Stomach (tissue), 9 donors: ENCODE measurements around the gene THBS1. TPM values are rescaled to one million over a fixed set of nuclear protein-coding genes. Genes with fewer than 3 reads are reported as not detected.

Experiments used
- DNase-seq, 2 donors: peaks; one replicate each; pipeline versions ENCODE4 v3.0.0 to v3.0.0-alpha.2; 2013 to 2019
- H3K27ac ChIP-seq, 5 donors: fragments of 200-600 bp in 4 of 5; sonication (generic) in 4 of 5; one replicate each; pipeline ENCODE4 v1.5.1; 2013 to 2019; ENCODE audit warnings: mild to moderate bottlenecking in 1 of 5, moderate library complexity in 1 of 5
- H3K27me3 ChIP-seq, 3 donors: fragments of 200-600 bp; sonication (generic); one replicate each; pipeline ENCODE4 v1.5.1; 2017 to 2019; ENCODE audit warnings: mixed run types in 1 of 3
- H3K36me3 ChIP-seq, 4 donors: fragments of 200-600 bp; sonication (generic); 1 replicate in 3 of 4; 2 replicates in 1 of 4; pipeline ENCODE4 v1.5.1; 2016 to 2019
- H3K4me1 ChIP-seq, 4 donors: fragments of 200-600 bp; sonication (generic); one replicate each; pipeline ENCODE4 v1.5.1; 2016 to 2019
- H3K4me3 ChIP-seq, 4 donors: fragments of 200-600 bp; sonication (generic) in 3 of 4; one replicate each; pipeline ENCODE4 v1.5.1; 2016 to 2019; ENCODE audit warnings: mild to moderate bottlenecking in 1 of 4
- H3K9me3 ChIP-seq, 4 donors: fragments of 200-600 bp; sonication (generic); one replicate each; pipeline ENCODE4 v1.5.1; 2016 to 2019
- EP300 ChIP-seq: sonication (generic); formaldehyde crosslinking; IDR thresholded peaks from one replicate; pipeline ENCODE4 v1.6.1; 2017; ENCODE audit warnings: antibody characterized with exemption
- POLR2A ChIP-seq, 4 donors: fragments of 450-650 bp; IDR thresholded peaks; one replicate each; pipeline ENCODE4 v1.6.1; 2016; ENCODE audit warnings: antibody characterized with exemption in 4 of 4, control low read depth in 2 of 4, mild to moderate bottlenecking in 1 of 4, moderate library complexity in 1 of 4
- POLR2AphosphoS5 ChIP-seq, 3 donors: sonication (generic); formaldehyde crosslinking; IDR thresholded peaks; one replicate each; pipeline ENCODE4 v1.6.1; 2016; ENCODE audit warnings: antibody characterized with exemption in 3 of 3
- WGBS, 5 donors: extraction: QIAGEN DNeasy Blood & Tissue Kit in 3 of 5; methylation state at CpG; one replicate each; pipeline versions ENCODE4 v1.1.5 to v1.1.7; 2013 to 2018; 5-methylcytosine and 5-hydroxymethylcytosine counted together
- intact Hi-C: fragments of 100-400 bp; cut with DNase I; formaldehyde crosslinking; loops from one replicate; pipeline ENCODE4 v1.15.1; 2023; ENCODE audit warnings: low total_unique reads
- polyA plus RNA-seq, 3 donors: library from polyadenylated mRNA; stranded (reverse); fragments of 200-250 nt; gene quantifications; one replicate each; pipeline ENCODE4 v1.2.3, GENCODE V29; 2013
- total RNA-seq, 5 donors: library from RNA; depleted of rRNA; stranded (reverse); fragments of >200 nt; gene quantifications; one replicate each; pipeline versions ENCODE4 v1.1.0 to v1.2.3, GENCODE V29; 2014 to 2016
- TF ChIP-seq, protein P1 (sequence below), 7 experiments: fragments of 450-650 bp in 4 of 7; fragments of 200-600 bp in 3 of 7; sonication (generic) in 3 of 7; IDR thresholded peaks; one replicate each; pipeline ENCODE4 v1.5.1; 2016 to 2019; ENCODE audit warnings: antibody characterized with exemption in 7 of 7, control low read depth in 2 of 7, mild to moderate bottlenecking in 1 of 7
- donor health status: healthy with polysubstance abuse.
- donor health status: Bipolar disorder and iron deficiency.
- donor health status: healthy.

Gene THBS1
- total and polyA plus RNA-seq, 8 donors, result 12.9 to 842 (median 179) TPM

DNA sequence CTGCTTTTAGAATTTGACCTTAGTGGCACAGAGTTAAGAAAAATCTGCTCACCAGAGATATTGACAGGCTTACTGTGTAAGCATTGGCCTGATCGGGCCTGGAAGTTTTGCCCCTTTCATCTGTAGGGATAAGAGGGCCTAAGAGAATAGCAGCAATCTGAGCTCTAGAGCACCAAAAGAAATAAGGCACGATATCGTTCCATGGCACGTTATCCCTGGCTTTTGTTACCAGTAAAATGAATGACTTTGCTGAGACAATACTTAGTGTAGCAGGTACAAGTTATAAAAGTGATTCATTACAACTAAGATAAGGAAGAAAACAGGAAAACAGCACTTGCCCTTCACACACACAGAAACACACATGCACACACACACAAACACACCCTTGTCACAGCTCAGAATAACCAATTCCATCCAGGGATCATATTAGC is 5.0 kb downstream of the THBS1 start:
- intact Hi-C loops, result no loop called here
- Histone ChIP-seq H3K4me3 (peak overlapping the region in 2 of 4 donors; percentile 65 to 76), H3K27ac (peak overlapping the region in 2 of 5 donors; percentile 10 to 16), H3K9me3 (no peaks in the 10 kb centered on the region), H3K4me1 (peaks cover 26 to 84% (median 54%) of the 10 kb centered on the region in 4 donors), H3K27me3 (peaks cover 0 to 7% (median 3%) of the 10 kb centered on the region in 3 donors), H3K36me3 (peaks cover 46 to 93% (median 89%) of the 10 kb centered on the region in 4 donors)
- TF ChIP-seq POLR2A (IDR thresholded peaks at IDR 0.05) (no peak), POLR2AphosphoS5 (IDR thresholded peaks at IDR 0.05) (peak in 2 of 3 donors; percentile 13 to 34)
- DNase-seq, result no peak
- 77 to 87% (median 83%) methylated on average over 4 of the region's 4 CpGs for WGBS, 5 donors

DNA sequence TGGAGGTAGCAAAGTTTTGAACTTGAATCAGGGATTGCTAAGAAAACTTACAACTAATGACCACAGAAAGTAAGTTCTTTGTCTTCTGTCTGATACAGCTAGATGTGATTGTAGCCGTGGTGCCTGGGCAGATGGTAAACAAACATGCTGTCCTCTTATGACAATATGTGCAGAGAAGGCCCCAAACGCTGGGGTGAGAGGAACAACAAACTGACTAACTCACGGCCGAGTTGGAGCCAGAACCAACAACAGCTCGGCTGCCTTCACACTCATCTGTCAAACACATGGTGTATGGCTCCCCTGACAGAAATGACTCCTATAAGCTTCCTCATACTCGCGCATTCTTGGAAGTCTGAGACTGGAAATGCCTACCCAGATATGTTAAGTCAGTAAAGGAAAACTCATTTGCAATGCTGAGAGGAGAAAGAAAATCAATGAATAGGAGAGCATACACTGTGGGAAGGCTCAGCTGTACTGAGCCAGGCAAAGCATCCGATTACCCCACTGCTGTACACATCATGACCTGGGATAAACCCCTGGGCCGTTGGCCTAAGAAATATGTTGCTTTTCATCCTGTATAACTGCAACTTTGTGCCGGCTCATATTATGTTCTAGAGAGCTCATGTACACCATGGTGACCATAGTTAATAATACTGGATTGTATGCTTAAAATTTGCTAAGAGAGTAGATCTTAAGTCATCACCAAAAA is 5.7 kb downstream of the THBS1 start:
- peak overlapping the region in 2 of 5 donors; percentile 10 to 16 for H3K27ac ChIP-seq
- 61 to 72% (median 69%) methylated on average over 10 of the region's 10 CpGs for WGBS, 5 donors

DNA sequence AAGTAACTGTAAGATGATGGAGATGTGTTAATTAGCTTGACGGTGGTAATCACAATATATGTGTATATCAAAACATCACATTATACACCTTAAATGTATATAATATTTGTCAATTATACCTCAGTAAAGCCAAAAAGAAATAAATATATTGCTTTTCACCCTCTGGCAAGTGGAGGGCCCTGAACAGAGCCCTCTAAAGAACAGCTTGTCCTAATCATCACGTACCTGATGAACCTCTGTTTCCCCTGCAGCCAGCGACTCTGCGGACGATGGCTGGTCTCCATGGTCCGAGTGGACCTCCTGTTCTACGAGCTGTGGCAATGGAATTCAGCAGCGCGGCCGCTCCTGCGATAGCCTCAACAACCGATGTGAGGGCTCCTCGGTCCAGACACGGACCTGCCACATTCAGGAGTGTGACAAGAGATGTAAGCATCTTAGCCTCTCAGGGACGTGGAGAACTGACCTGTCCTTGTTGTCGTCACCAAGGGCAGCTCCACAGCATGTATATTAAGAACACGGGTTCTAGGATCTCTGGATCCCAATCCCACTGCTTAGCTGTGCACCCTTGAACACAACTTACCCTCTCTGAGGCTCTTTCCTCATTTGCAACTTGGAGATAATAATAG is 6.3 kb downstream of the THBS1 start:
- no peak for DNase-seq
- no peaks in the 10 kb centered on the region for H3K9me3 ChIP-seq
- 88 to 95% (median 92%) methylated on average over 17 of the region's 17 CpGs for WGBS, 5 donors
- H3K27ac ChIP-seq, result no peak overlapping the region
- peak overlapping the region in 2 of 4 donors; percentile 17 to 76 for H3K4me3 ChIP-seq
- peak in 1 of 3 donors; percentile 73 for TF ChIP-seq POLR2AphosphoS5 (IDR thresholded peaks at IDR 0.05)
- no peak for TF ChIP-seq POLR2A (IDR thresholded peaks at IDR 0.05)
- peaks cover 53 to 100% (median 99%) of the 10 kb centered on the region in 4 donors for H3K36me3 ChIP-seq
- intact Hi-C loops, result no loop called here
- peaks cover 23 to 72% (median 42%) of the 10 kb centered on the region in 4 donors for H3K4me1 ChIP-seq
- no peaks in the 10 kb centered on the region for H3K27me3 ChIP-seq

More for the DNA sequence above, 5.7 kb downstream of the THBS1 start:
- TF ChIP-seq, protein P1, sequence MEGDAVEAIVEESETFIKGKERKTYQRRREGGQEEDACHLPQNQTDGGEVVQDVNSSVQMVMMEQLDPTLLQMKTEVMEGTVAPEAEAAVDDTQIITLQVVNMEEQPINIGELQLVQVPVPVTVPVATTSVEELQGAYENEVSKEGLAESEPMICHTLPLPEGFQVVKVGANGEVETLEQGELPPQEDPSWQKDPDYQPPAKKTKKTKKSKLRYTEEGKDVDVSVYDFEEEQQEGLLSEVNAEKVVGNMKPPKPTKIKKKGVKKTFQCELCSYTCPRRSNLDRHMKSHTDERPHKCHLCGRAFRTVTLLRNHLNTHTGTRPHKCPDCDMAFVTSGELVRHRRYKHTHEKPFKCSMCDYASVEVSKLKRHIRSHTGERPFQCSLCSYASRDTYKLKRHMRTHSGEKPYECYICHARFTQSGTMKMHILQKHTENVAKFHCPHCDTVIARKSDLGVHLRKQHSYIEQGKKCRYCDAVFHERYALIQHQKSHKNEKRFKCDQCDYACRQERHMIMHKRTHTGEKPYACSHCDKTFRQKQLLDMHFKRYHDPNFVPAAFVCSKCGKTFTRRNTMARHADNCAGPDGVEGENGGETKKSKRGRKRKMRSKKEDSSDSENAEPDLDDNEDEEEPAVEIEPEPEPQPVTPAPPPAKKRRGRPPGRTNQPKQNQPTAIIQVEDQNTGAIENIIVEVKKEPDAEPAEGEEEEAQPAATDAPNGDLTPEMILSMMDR (IDR thresholded peaks at IDR 0.05), result no peak
- peak in 2 of 3 donors; percentile 52 to 70 for TF ChIP-seq POLR2AphosphoS5 (IDR thresholded peaks at IDR 0.05)
- no peak for TF ChIP-seq EP300
- TF ChIP-seq POLR2A (IDR thresholded peaks at IDR 0.05), result no peak
- intact Hi-C loops, result no loop called here
- Histone ChIP-seq H3K4me1 (peaks cover 26 to 77% (median 47%) of the 10 kb centered on the region in 4 donors), H3K27me3 (peaks cover 0 to under 1% (median 0%) of the 10 kb centered on the region in 3 donors), H3K36me3 (peaks cover 52 to 99% (median 96%) of the 10 kb centered on the region in 4 donors), H3K4me3 (peak overlapping the region in 2 of 4 donors; percentile 65 to 76), H3K9me3 (no peaks in the 10 kb centered on the region)
- no peak for DNase-seq

DNA sequence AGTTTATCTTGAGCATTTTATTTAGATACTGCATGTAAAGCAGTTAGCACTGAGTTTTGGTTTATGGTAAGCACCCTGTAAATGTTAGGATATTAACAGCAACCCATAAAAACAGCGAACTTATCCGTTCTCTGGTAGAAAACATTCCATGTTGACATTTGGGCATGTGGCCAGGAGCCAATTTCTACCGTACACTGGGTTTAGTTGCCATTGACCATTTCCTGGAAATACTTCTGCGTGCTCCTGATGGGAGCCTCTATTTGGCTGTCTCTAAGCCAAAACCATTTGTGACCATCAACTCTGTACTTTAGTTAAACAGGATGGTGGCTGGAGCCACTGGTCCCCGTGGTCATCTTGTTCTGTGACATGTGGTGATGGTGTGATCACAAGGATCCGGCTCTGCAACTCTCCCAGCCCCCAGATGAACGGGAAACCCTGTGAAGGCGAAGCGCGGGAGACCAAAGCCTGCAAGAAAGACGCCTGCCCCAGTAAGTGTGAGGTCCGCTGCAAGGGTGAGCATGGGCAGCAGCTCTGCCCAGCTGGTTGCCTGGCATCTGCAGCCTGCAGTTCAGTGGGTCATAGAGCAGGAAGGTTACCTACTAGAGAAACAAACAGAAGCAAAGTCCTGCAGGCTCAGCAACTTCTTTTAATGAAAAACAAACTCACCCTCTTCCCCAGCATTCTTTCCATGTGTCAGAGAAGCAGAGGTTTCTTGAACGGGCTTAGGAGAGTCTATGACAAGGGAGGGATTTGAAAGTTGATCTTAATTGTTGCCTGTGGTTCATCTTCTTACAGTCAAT is 7.1 kb downstream of the THBS1 start:
- no peak overlapping the region for H3K27ac ChIP-seq
- TF ChIP-seq POLR2A (IDR thresholded peaks at IDR 0.05) (no peak), EP300 (no peak), POLR2AphosphoS5 (IDR thresholded peaks at IDR 0.05) (peak in 2 of 3 donors; percentile 17 to 22)
- TF ChIP-seq, protein P1 (IDR thresholded peaks at IDR 0.05), result no peak
- intact Hi-C loops, result no loop called here
- H3K9me3 ChIP-seq, result no peaks in the 10 kb centered on the region
- H3K27me3 ChIP-seq, result no peaks in the 10 kb centered on the region
- H3K36me3 ChIP-seq, result peaks cover 47 to 100% (median 99%) of the 10 kb centered on the region in 4 donors
- H3K4me1 ChIP-seq, result peaks cover 17 to 67% (median 35%) of the 10 kb centered on the region in 4 donors
- DNase-seq, result no peak
- WGBS, 5 donors, result 43 to 71% (median 63%) methylated on average over 7 to 13 of the region's 13 CpGs
- peak overlapping the region in 2 of 4 donors; percentile 17 to 76 for H3K4me3 ChIP-seq
